ENCODE measurements around the gene KRTAP4-16.
"Not testable (repeated sequence)": the region's sequence is repeated elsewhere in the genome, so short reads cannot be mapped to it uniquely, and the experiment has no call there.

Gene KRTAP4-16

GRCh38 chr17:41101586-41102259, at the start of gene KRTAP4-16:
Gene KRTAP4-16 (minus strand): TSS chr17:41102209. CDS start chr17:41102209, 0 bp downstream.
- in situ Hi-C loops (cut with MboI; ENCODE audit: low sequenced_read_pairs) = no loop called here

- in situ Hi-C loops (cut with MboI; ENCODE audit: low sequenced_read_pairs) = no loop called here
Measured at GRCh38 chr17:41151525-41151924, 49.5 kb upstream of the KRTAP4-16 start.

- in situ Hi-C loops (cut with MboI; ENCODE audit: low sequenced_read_pairs) = no loop called here
Measured at GRCh38 chr17:41150026-41150425, 48.0 kb upstream of the KRTAP4-16 start.

GRCh38 chr17:41149652-41149985, 47.6 kb upstream of the KRTAP4-16 start, which contains the start of gene KRTAP4-5:
Gene KRTAP4-5 (minus strand): TSS chr17:41149825. CDS start chr17:41149767, 58 bp downstream.
- in situ Hi-C loops (cut with MboI; ENCODE audit: low sequenced_read_pairs) = no loop called here

- in situ Hi-C loops (cut with MboI; ENCODE audit: low sequenced_read_pairs) = not testable (repeated sequence)
Measured at GRCh38 chr17:41148971-41149651, 47.1 kb upstream of the KRTAP4-16 start.

GRCh38 chr17:41147531-41148204, 45.7 kb upstream of the KRTAP4-16 start:
- in situ Hi-C loops (cut with MboI; ENCODE audit: low sequenced_read_pairs) = no loop called here

GRCh38 chr17:41145261-41145660, 43.3 kb upstream of the KRTAP4-16 start:
- in situ Hi-C loops (cut with MboI; ENCODE audit: low sequenced_read_pairs) = no loop called here

- in situ Hi-C loops (cut with MboI; ENCODE audit: low sequenced_read_pairs) = no loop called here
Measured at GRCh38 chr17:41144846-41145245, 42.8 kb upstream of the KRTAP4-16 start.

GRCh38 chr17:41141361-41141760, 39.4 kb upstream of the KRTAP4-16 start:
- in situ Hi-C loops (cut with MboI; ENCODE audit: low sequenced_read_pairs) = no loop called here

- in situ Hi-C loops (cut with MboI; ENCODE audit: low sequenced_read_pairs) = no loop called here
Measured at GRCh38 chr17:41140360-41141131, 38.5 kb upstream of the KRTAP4-16 start, which contains the start of gene KRTAP4-6. Gene KRTAP4-6 (minus strand): TSS chr17:41140544. CDS start chr17:41140487, 57 bp downstream.

GRCh38 chr17:41139865-41140264, 37.9 kb upstream of the KRTAP4-16 start:
- in situ Hi-C loops (cut with MboI; ENCODE audit: low sequenced_read_pairs) = not testable (repeated sequence)

GRCh38 chr17:41133880-41134735, 32.1 kb upstream of the KRTAP4-16 start:
- in situ Hi-C loops (cut with MboI; ENCODE audit: low sequenced_read_pairs) = no loop called here

GRCh38 chr17:41131979-41132378, 30.0 kb upstream of the KRTAP4-16 start:
- in situ Hi-C loops (cut with MboI; ENCODE audit: low sequenced_read_pairs) = no loop called here

- in situ Hi-C loops (cut with MboI; ENCODE audit: low sequenced_read_pairs) = no loop called here
Measured at GRCh38 chr17:41127371-41127770, 25.4 kb upstream of the KRTAP4-16 start.

GRCh38 chr17:41126412-41126811, 24.4 kb upstream of the KRTAP4-16 start:
- in situ Hi-C loops (cut with MboI; ENCODE audit: low sequenced_read_pairs) = no loop called here

GRCh38 chr17:41125064-41125463, 23.1 kb upstream of the KRTAP4-16 start:
- in situ Hi-C loops (cut with MboI; ENCODE audit: low sequenced_read_pairs) = no loop called here

GRCh38 chr17:41123991-41124371, 22.0 kb upstream of the KRTAP4-16 start, which contains the start of gene KRTAP4-12:
Gene KRTAP4-12 (minus strand): TSS chr17:41124182. CDS start chr17:41124122, 60 bp downstream.
- in situ Hi-C loops (cut with MboI; ENCODE audit: low sequenced_read_pairs) = not testable (repeated sequence)

GRCh38 chr17:41123292-41123990, 21.4 kb upstream of the KRTAP4-16 start:
- in situ Hi-C loops (cut with MboI; ENCODE audit: low sequenced_read_pairs) = not testable (repeated sequence)

GRCh38 chr17:41121742-41122141, 19.7 kb upstream of the KRTAP4-16 start:
- in situ Hi-C loops (cut with MboI; ENCODE audit: low sequenced_read_pairs) = no loop called here
